ENCODE data around the gene GRAP2. TPM values are rescaled to one million over a fixed set of nuclear protein-coding genes. Genes with fewer than 3 reads are reported as not detected.
"Not testable (repeated sequence)": the region's sequence is repeated elsewhere in the genome, so short reads cannot be mapped to it uniquely, and the experiment has no call there.

GRAP2 gene
- total RNA-seq, 1 experiment from 2014 or later, result not detected

DNA sequence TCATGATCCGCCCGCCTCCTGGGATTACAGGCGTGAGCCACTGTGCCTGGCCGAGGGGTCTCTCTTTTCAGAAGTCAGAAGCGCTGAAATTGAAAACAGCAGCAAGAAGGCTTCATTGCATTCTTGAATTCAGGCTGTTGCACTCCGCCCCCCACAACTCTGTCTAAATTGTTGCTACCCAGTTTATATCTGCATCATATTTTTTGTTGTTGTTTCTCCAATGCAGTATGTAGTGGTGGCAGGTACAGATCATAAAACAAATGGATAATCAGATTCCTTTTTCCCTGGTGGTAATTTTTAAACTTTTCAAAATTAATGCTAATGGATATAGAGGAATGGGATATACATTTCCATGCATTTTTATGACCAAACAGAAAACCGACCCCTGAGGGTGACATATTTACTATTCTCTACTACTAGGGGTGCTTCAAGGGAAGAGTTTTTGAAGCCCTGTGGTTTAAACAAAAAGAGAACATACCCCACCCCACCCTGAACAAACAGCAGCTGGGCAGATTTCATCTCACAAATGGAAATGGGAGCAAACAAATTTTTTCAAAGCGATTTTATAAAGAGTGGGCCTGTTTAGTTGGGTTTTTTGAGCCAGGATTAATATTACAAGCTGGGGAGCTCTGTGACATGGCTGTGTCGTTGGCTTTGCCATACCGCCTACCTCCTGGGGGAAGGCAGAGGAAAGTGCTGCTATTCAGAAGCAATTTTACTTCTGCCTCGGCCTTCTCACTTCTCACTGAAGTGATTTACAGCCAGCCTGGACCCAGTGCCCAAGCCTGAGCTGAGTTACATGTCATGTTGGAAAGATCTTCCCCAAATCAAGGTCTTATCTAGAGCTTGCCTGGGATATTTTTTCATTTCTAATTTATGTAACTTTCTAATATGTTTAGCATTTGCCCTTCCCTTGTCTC, 43.3 kb downstream of the GRAP2 start:
- no peak for DNase-seq (ENCODE audit: low read depth)

GRCh38 chr22:39946126-39946502, 45.2 kb downstream of the GRAP2 start:
- no peak for DNase-seq (ENCODE audit: low read depth)

GRCh38 chr22:39946503-39947219, 45.8 kb downstream of the GRAP2 start:
- no peak for DNase-seq (ENCODE audit: low read depth)

- no peak for DNase-seq (ENCODE audit: low read depth)
Observed at GRCh38 chr22:39947220-39948216, 46.6 kb downstream of the GRAP2 start.

- no peak for DNase-seq (ENCODE audit: low read depth)
Observed at GRCh38 chr22:39949964-39950737, 49.3 kb downstream of the GRAP2 start.

GRCh38 chr22:39951603-39952293, 50.9 kb downstream of the GRAP2 start:
- DNase-seq (ENCODE audit: low read depth), result not testable (repeated sequence)

- DNase-seq (ENCODE audit: low read depth), result no peak
Observed at GRCh38 chr22:39952347-39952746, 51.5 kb downstream of the GRAP2 start.

GRCh38 chr22:39953101-39953500, 52.2 kb downstream of the GRAP2 start:
- no peak for DNase-seq (ENCODE audit: low read depth)

GRCh38 chr22:39954584-39955055, 53.7 kb downstream of the GRAP2 start:
- peak; percentile 33 for DNase-seq (ENCODE audit: low read depth)

DNA sequence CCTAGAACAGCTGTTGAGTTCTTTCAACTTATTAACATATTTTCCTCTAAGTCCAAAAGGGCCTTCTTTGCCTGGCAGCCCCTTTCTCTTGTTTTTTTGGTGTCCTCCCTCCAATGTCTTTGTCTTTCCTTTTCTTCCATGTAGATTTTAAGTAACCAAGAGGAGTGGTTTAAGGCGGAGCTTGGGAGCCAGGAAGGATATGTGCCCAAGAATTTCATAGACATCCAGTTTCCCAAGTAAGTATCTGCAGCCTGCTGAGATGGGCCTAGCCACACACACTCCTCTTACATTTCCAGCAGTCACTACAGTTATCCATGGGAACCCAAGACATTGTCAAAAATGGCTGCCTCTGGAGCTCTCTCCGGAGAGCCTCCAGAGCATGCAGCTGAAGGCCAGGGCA, 54.8 kb downstream of the GRAP2 start:
- DNase-seq (ENCODE audit: low read depth), result no peak

DNA sequence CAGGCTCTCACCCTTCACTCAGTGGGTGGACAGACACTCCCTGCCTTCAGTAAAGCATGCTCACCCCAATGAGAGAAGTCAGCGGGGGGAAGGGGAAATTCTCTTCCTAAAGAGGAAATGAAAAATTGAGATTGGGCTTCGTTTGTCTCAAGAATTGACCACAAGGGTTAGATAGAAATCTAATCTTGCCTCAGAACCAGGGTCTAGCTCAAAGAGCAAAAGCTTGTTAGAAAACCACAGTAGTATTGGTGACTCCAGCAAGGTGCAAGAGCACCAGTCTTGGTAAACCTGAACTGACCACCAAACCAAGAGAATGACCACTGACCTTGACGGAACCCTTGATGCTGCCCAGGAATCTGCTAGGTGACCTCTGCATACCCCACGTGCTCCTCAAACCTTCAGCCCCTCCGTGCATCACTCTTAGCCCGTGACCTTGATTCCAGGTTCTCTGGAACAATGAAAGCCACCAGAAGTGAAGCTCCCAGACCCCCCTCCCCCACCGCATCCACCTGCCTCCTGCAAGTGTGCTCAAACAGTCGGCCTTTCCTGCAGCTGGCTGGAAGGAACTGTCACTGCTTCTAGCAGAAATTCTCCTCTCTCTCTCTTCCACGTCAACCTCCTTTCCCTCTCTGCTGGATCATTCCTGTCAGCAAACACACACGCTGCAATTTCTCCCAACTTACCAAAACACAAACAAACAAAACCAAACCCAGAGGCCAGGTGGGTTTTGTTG, 56.2 kb downstream of the GRAP2 start:
- DNase-seq (ENCODE audit: low read depth), result no peak

GRCh38 chr22:39958009-39958711, 57.3 kb downstream of the GRAP2 start:
- DNase-seq (ENCODE audit: low read depth), result no peak

GRCh38 chr22:39958949-39959639, 58.2 kb downstream of the GRAP2 start:
- DNase-seq (ENCODE audit: low read depth), result no peak

- DNase-seq (ENCODE audit: low read depth), result peak; percentile 55
Observed at GRCh38 chr22:39959640-39960447, 59.0 kb downstream of the GRAP2 start, which contains the start of gene TMA7B. TSS of gene TMA7B (plus strand) at chr22:39960397. CDS start at chr22:39964375, 3,978 bp downstream.

- DNase-seq (ENCODE audit: low read depth), result peak; percentile 34
Observed at GRCh38 chr22:39960791-39961746, 60.2 kb downstream of the GRAP2 start.

- no peak for DNase-seq (ENCODE audit: low read depth)
Observed at GRCh38 chr22:39962071-39962470, 61.2 kb downstream of the GRAP2 start.

Data from LHCN-M2 (cell line).